Smooth muscle cell of the brain vasculature (primary cell): ENCODE data around the gene UXS1.
"Not testable (repeated sequence)": the region's sequence is repeated elsewhere in the genome, so short reads cannot be mapped to it uniquely, and the experiment has no call there.

Experiments used
- DNase-seq: peaks from one replicate; pipeline ENCODE4 v3.0.0-alpha.2; 2012; ENCODE audit warnings: low read depth, low spot score

UXS1 gene

GRCh38 chr2:106193977-106194778 is at the start of gene UXS1:
Gene UXS1 (minus strand): TSS chr2:106194301. CDS start chr2:106194241, 60 bp downstream.
- DNase-seq, result peak; percentile 88

- DNase-seq, result not testable (repeated sequence)
Measured at GRCh38 chr2:106239491-106239890, 45.4 kb upstream of the UXS1 start.

- DNase-seq, result not testable (repeated sequence)
Measured at GRCh38 chr2:106235392-106235791, 41.3 kb upstream of the UXS1 start.

GRCh38 chr2:106233350-106233706 is 39.2 kb upstream of the UXS1 start:
- no peak for DNase-seq

- DNase-seq, result no peak
Measured at GRCh38 chr2:106232638-106233349, 38.7 kb upstream of the UXS1 start.

GRCh38 chr2:106223347-106223746 is 29.2 kb upstream of the UXS1 start:
- DNase-seq, result no peak

- not testable (repeated sequence) for DNase-seq
Measured at GRCh38 chr2:106222057-106222456, 28.0 kb upstream of the UXS1 start.

- DNase-seq, result no peak
Measured at GRCh38 chr2:106219813-106220212, 25.7 kb upstream of the UXS1 start.

GRCh38 chr2:106219157-106219556 is 25.1 kb upstream of the UXS1 start:
- not testable (repeated sequence) for DNase-seq

- no peak for DNase-seq
Measured at GRCh38 chr2:106208874-106209273, 14.8 kb upstream of the UXS1 start.

GRCh38 chr2:106208399-106208798 is 14.3 kb upstream of the UXS1 start:
- no peak for DNase-seq

- DNase-seq, result no peak
Measured at GRCh38 chr2:106207246-106207645, 13.1 kb upstream of the UXS1 start.

GRCh38 chr2:106205488-106205887 is 11.4 kb upstream of the UXS1 start:
- DNase-seq, result no peak

- not testable (repeated sequence) for DNase-seq
Measured at GRCh38 chr2:106204551-106204950, 10.4 kb upstream of the UXS1 start.

- DNase-seq, result no peak
Measured at GRCh38 chr2:106201661-106202060, 7.6 kb upstream of the UXS1 start.

GRCh38 chr2:106197878-106198277 is 3.8 kb upstream of the UXS1 start:
- no peak for DNase-seq

GRCh38 chr2:106195981-106196380 is 1.9 kb upstream of the UXS1 start:
- no peak for DNase-seq

- DNase-seq, result no peak
Measured at GRCh38 chr2:106195456-106195855, 1.4 kb upstream of the UXS1 start.

GRCh38 chr2:106193690-106193976 is 468 bp downstream of the UXS1 start:
- no peak for DNase-seq

GRCh38 chr2:106192752-106193689 is 1.1 kb downstream of the UXS1 start:
- no peak for DNase-seq

GRCh38 chr2:106191511-106192016 is 2.5 kb downstream of the UXS1 start:
- no peak for DNase-seq
